Gastroesophageal sphincter (tissue), 4 donors: ENCODE data around the gene EMP2. TPM values are rescaled to one million over a fixed set of nuclear protein-coding genes. Genes with fewer than 3 reads are reported as not detected.

Source experiments
- ATAC-seq: fragments of 150-250 bp; one replicate; pipeline ENCODE4 v1.9.1; 2016; ENCODE audit warnings: mild to moderate bottlenecking, moderate library complexity
- H3K27ac ChIP-seq, 4 donors: fragments of 200-600 bp; sonication (generic) in 3 of 4; 1 replicate in 3 of 4; 2 replicates in 1 of 4; pipeline ENCODE4 v1.5.1; 2016 to 2019
- H3K27me3 ChIP-seq: fragments of 200-600 bp; sonication (generic); one replicate; pipeline ENCODE4 v1.5.1; 2019
- H3K36me3 ChIP-seq, 2 donors: fragments of 200-600 bp; sonication (generic); one replicate each; pipeline ENCODE4 v1.5.1; 2019; ENCODE audit warnings: control low read depth in 1 of 2
- H3K4me1 ChIP-seq, 3 donors: fragments of 200-600 bp; sonication (generic); 1 replicate in 2 of 3; 2 replicates in 1 of 3; pipeline ENCODE4 v1.5.1; 2016 to 2019; ENCODE audit warnings: control low read depth in 2 of 3
- H3K4me3 ChIP-seq, 2 donors: fragments of 200-600 bp; sonication (generic); one replicate each; pipeline ENCODE4 v1.5.1; 2019; ENCODE audit warnings: mild to moderate bottlenecking in 1 of 2, moderate library complexity in 1 of 2
- H3K9me3 ChIP-seq, 3 donors: fragments of 200-600 bp; sonication (generic); one replicate each; pipeline ENCODE4 v1.5.1; 2017 to 2019; ENCODE audit warnings: control low read depth in 2 of 3
- CTCF ChIP-seq, 4 experiments: fragments of 200-600 bp in 2 of 4; fragments of 450-650 bp in 2 of 4; sonication (generic) in 1 of 4; IDR thresholded peaks; one replicate each; pipeline ENCODE4 v1.5.1; 2017 to 2019; ENCODE audit warnings: antibody characterized with exemption in 4 of 4, mild to moderate bottlenecking in 2 of 4, moderate library complexity in 2 of 4
- EP300 ChIP-seq: sonication (generic); formaldehyde crosslinking; IDR thresholded peaks from one replicate; pipeline ENCODE4 v1.6.1; 2017; ENCODE audit warnings: antibody characterized with exemption, mild to moderate bottlenecking
- POLR2A ChIP-seq, 2 donors: fragments of 450-650 bp; IDR thresholded peaks; one replicate each; pipeline ENCODE4 v1.6.1; 2017; ENCODE audit warnings: antibody characterized with exemption in 2 of 2, mild to moderate bottlenecking in 2 of 2, moderate library complexity in 1 of 2
- POLR2AphosphoS5 ChIP-seq: sonication (generic); formaldehyde crosslinking; IDR thresholded peaks from one replicate; pipeline ENCODE4 v1.6.1; 2017; ENCODE audit warnings: antibody characterized with exemption
- WGBS, 2 donors: methylation state at CpG; one replicate each; pipeline ENCODE4 v1.1.5; 2018; ENCODE audit warnings: low coverage in 1 of 2; 5-methylcytosine and 5-hydroxymethylcytosine counted together
- total RNA-seq, 4 donors: library from RNA; depleted of rRNA; stranded (reverse); fragments of >200 nt; gene quantifications; one replicate each; pipeline ENCODE4 v1.1.0, GENCODE V29; 2016

The EMP2 gene
- total RNA-seq, 4 donors from 2014 or later = 52.8 to 94.7 (median 69.7) TPM

GRCh38 chr16:10502776-10503175, 77.6 kb downstream of the EMP2 start:
- Histone ChIP-seq H3K9me3 (no peaks in the 10 kb centered on the region), H3K4me1 (no peaks in the 10 kb centered on the region), H3K27me3 (no peaks in the 10 kb centered on the region), H3K27ac (no peak overlapping the region), H3K4me3 (no peak overlapping the region), H3K36me3 (peaks cover 0 to 8% of the 10 kb centered on the region in 2 donors)
- no peak for TF ChIP-seq EP300
- no peak for TF ChIP-seq POLR2A (IDR thresholded peaks at IDR 0.05)
- TF ChIP-seq CTCF (IDR thresholded peaks at IDR 0.05) = no peak
- TF ChIP-seq POLR2AphosphoS5 = no peak
- ATAC-seq = no peak
- 89 to 91% methylated on average over 5 to 6 of the region's 6 CpGs for WGBS, 2 donors

- H3K27ac ChIP-seq = no peak overlapping the region
- H3K4me1 ChIP-seq = no peaks in the 10 kb centered on the region
- H3K4me3 ChIP-seq = no peak overlapping the region
- 100% methylated on average over 2 of the region's 2 CpGs; no CpG with 5 or more reads in 1 of the 2 donors for WGBS, 2 donors
- H3K9me3 ChIP-seq = no peaks in the 10 kb centered on the region
- H3K27me3 ChIP-seq = no peaks in the 10 kb centered on the region
- TF ChIP-seq POLR2AphosphoS5 (no peak), POLR2A (IDR thresholded peaks at IDR 0.05) (no peak), CTCF (IDR thresholded peaks at IDR 0.05) (no peak), EP300 (no peak)
- no peak for ATAC-seq
- H3K36me3 ChIP-seq = peaks cover 0 to 8% of the 10 kb centered on the region in 2 donors
These were observed 79.3 kb downstream of the EMP2 start for GRCh38 chr16:10501016-10501607.

GRCh38 chr16:10500582-10500981, 79.8 kb downstream of the EMP2 start:
- TF ChIP-seq CTCF (IDR thresholded peaks at IDR 0.05) (no peak), POLR2A (IDR thresholded peaks at IDR 0.05) (no peak), POLR2AphosphoS5 (no peak), EP300 (no peak)
- Histone ChIP-seq H3K27ac (no peak overlapping the region), H3K4me1 (no peaks in the 10 kb centered on the region), H3K27me3 (no peaks in the 10 kb centered on the region), H3K4me3 (no peak overlapping the region), H3K9me3 (peaks cover 0 to 1% (median 0%) of the 10 kb centered on the region in 3 donors), H3K36me3 (peaks cover 0 to 8% of the 10 kb centered on the region in 2 donors)
- no peak for ATAC-seq
- 100% methylated on average over 2 to 3 of the region's 3 CpGs for WGBS, 2 donors

GRCh38 chr16:10497132-10498101, 83.0 kb downstream of the EMP2 start:
- peaks cover 0 to 8% of the 10 kb centered on the region in 2 donors for H3K36me3 ChIP-seq
- WGBS, 2 donors = 79 to 81% methylated on average over 4 of the region's 13 CpGs
- H3K4me1 ChIP-seq = no peaks in the 10 kb centered on the region
- TF ChIP-seq POLR2A (IDR thresholded peaks at IDR 0.05) (no peak), EP300 (no peak), POLR2AphosphoS5 (no peak), CTCF (IDR thresholded peaks at IDR 0.05) (no peak)
- no peaks in the 10 kb centered on the region for H3K27me3 ChIP-seq
- no peak for ATAC-seq
- H3K4me3 ChIP-seq = no peak overlapping the region
- H3K27ac ChIP-seq = no peak overlapping the region
- H3K9me3 ChIP-seq = peaks cover 0 to 12% (median 0%) of the 10 kb centered on the region in 3 donors
